Mucosa of stomach (tissue), 1 donor: ENCODE measurements around the gene ACAD11.
"Not testable (repeated sequence)": the region's sequence is repeated elsewhere in the genome, so short reads cannot be mapped to it uniquely, and the experiment has no call there.

ENCODE experiments used
- H3K27me3 ChIP-seq: one replicate; pipeline ENCODE4 v1.7.0; 2013; ENCODE audit warnings: mild to moderate bottlenecking, low read length; ENCODE audit not compliant: control insufficient read depth, insufficient read depth
- H3K36me3 ChIP-seq: one replicate; pipeline ENCODE4 v1.7.0; 2013; ENCODE audit warnings: low read length; ENCODE audit not compliant: control insufficient read depth, insufficient read depth
- H3K4me1 ChIP-seq: one replicate; pipeline ENCODE4 v1.7.0; 2013; ENCODE audit warnings: mild to moderate bottlenecking, low read length; ENCODE audit not compliant: control insufficient read depth, insufficient read depth
- H3K4me3 ChIP-seq: one replicate; pipeline ENCODE4 v1.7.0; 2013; ENCODE audit warnings: low read length
- H3K9ac ChIP-seq: one replicate; pipeline ENCODE4 v1.7.0; 2013; ENCODE audit warnings: mild to moderate bottlenecking, low read length, moderate library complexity
- H3K9me3 ChIP-seq: one replicate; pipeline ENCODE4 v1.7.0; 2013; ENCODE audit warnings: mild to moderate bottlenecking, low read length, moderate library complexity; ENCODE audit not compliant: control insufficient read depth
- donor health status: Pancreatic carcinoma.

Gene ACAD11

GRCh38 chr3:132622761-132623160 is 36.8 kb downstream of the ACAD11 start:
- Histone ChIP-seq H3K27me3 (no peaks in the 10 kb centered on the region), H3K36me3 (no peaks in the 10 kb centered on the region), H3K9me3 (no peaks in the 10 kb centered on the region), H3K9ac (no peak overlapping the region), H3K4me3 (no peak overlapping the region), H3K4me1 (no peaks in the 10 kb centered on the region)

- H3K9me3 ChIP-seq: no peaks in the 10 kb centered on the region
- no peaks in the 10 kb centered on the region for H3K4me1 ChIP-seq
- no peak overlapping the region for H3K4me3 ChIP-seq
- H3K9ac ChIP-seq: no peak overlapping the region
- H3K36me3 ChIP-seq: no peaks in the 10 kb centered on the region
- no peaks in the 10 kb centered on the region for H3K27me3 ChIP-seq
These were observed 37.5 kb downstream of the ACAD11 start for GRCh38 chr3:132622148-132622547.

GRCh38 chr3:132616780-132617179 is 42.8 kb downstream of the ACAD11 start:
- no peaks in the 10 kb centered on the region for H3K4me1 ChIP-seq
- H3K9ac ChIP-seq: no peak overlapping the region
- no peak overlapping the region for H3K4me3 ChIP-seq
- no peaks in the 10 kb centered on the region for H3K36me3 ChIP-seq
- H3K27me3 ChIP-seq: no peaks in the 10 kb centered on the region
- H3K9me3 ChIP-seq: no peaks in the 10 kb centered on the region

- Histone ChIP-seq H3K36me3 (no peaks in the 10 kb centered on the region), H3K4me1 (no peaks in the 10 kb centered on the region), H3K9me3 (no peaks in the 10 kb centered on the region), H3K9ac (no peak overlapping the region), H3K4me3 (no peak overlapping the region), H3K27me3 (no peaks in the 10 kb centered on the region)
These were observed 43.7 kb downstream of the ACAD11 start for GRCh38 chr3:132615881-132616280.

GRCh38 chr3:132615301-132615700 is 44.3 kb downstream of the ACAD11 start:
- not testable (repeated sequence) for H3K27me3 ChIP-seq, H3K4me3 ChIP-seq, H3K9me3 ChIP-seq, H3K9ac ChIP-seq, H3K4me1 ChIP-seq, H3K36me3 ChIP-seq

- H3K9ac ChIP-seq, H3K4me1 ChIP-seq, H3K9me3 ChIP-seq, H3K27me3 ChIP-seq, H3K36me3 ChIP-seq, H3K4me3 ChIP-seq: not testable (repeated sequence)
These were observed 53.0 kb downstream of the ACAD11 start for GRCh38 chr3:132606620-132607019.

- H3K36me3 ChIP-seq: no peaks in the 10 kb centered on the region
These were observed 53.5 kb downstream of the ACAD11 start for GRCh38 chr3:132606085-132606484.

GRCh38 chr3:132605374-132605792 is 54.2 kb downstream of the ACAD11 start:
- H3K9ac ChIP-seq: no peak overlapping the region
- H3K4me1 ChIP-seq: no peaks in the 10 kb centered on the region
- H3K36me3 ChIP-seq: no peaks in the 10 kb centered on the region
- H3K4me3 ChIP-seq: no peak overlapping the region
- no peaks in the 10 kb centered on the region for H3K27me3 ChIP-seq
- H3K9me3 ChIP-seq: no peaks in the 10 kb centered on the region

More at GRCh38 chr3:132606085-132606484, 53.5 kb downstream of the ACAD11 start:
- no peaks in the 10 kb centered on the region for H3K4me1 ChIP-seq
- no peak overlapping the region for H3K4me3 ChIP-seq
- H3K9me3 ChIP-seq: no peaks in the 10 kb centered on the region
- H3K9ac ChIP-seq: no peak overlapping the region
- no peaks in the 10 kb centered on the region for H3K27me3 ChIP-seq

GRCh38 chr3:132600614-132601013 is 59.0 kb downstream of the ACAD11 start:
- H3K36me3 ChIP-seq: not testable (repeated sequence)

GRCh38 chr3:132598181-132598580 is 61.4 kb downstream of the ACAD11 start:
- Histone ChIP-seq H3K9me3 (no peaks in the 10 kb centered on the region), H3K4me3 (no peak overlapping the region), H3K36me3 (no peaks in the 10 kb centered on the region), H3K4me1 (peaks cover 4% of the 10 kb centered on the region), H3K9ac (no peak overlapping the region), H3K27me3 (no peaks in the 10 kb centered on the region)

More at GRCh38 chr3:132600614-132601013, 59.0 kb downstream of the ACAD11 start:
- H3K4me3 ChIP-seq, H3K27me3 ChIP-seq, H3K4me1 ChIP-seq, H3K9me3 ChIP-seq, H3K9ac ChIP-seq: not testable (repeated sequence)

GRCh38 chr3:132597660-132598059 is 61.9 kb downstream of the ACAD11 start:
- H3K9ac ChIP-seq: peak overlapping the region; percentile 73
- peak overlapping the region; percentile 28 for H3K4me3 ChIP-seq
- H3K27me3 ChIP-seq: no peaks in the 10 kb centered on the region
- no peaks in the 10 kb centered on the region for H3K9me3 ChIP-seq
- H3K36me3 ChIP-seq: no peaks in the 10 kb centered on the region
- peaks cover 4% of the 10 kb centered on the region for H3K4me1 ChIP-seq

GRCh38 chr3:132596816-132597433 is 62.7 kb downstream of the ACAD11 start, which contains the start of gene ACKR4:
Gene ACKR4 (plus strand): TSS chr3:132597270. CDS start chr3:132600398, 3,128 bp downstream.
- peak within 1 kb of the TSS; percentile 73 for H3K9ac ChIP-seq
- no peaks in the 10 kb centered on the region for H3K9me3 ChIP-seq
- peak within 1 kb of the TSS; percentile 28 for H3K4me3 ChIP-seq
- H3K36me3 ChIP-seq: no peaks in the 10 kb centered on the region
- no peaks in the 10 kb centered on the region for H3K27me3 ChIP-seq
- peaks cover 4% of the 10 kb centered on the region for H3K4me1 ChIP-seq

- peaks cover 4% of the 10 kb centered on the region for H3K4me1 ChIP-seq
- H3K4me3 ChIP-seq: no peak overlapping the region
- H3K9me3 ChIP-seq: no peaks in the 10 kb centered on the region
- no peaks in the 10 kb centered on the region for H3K27me3 ChIP-seq
- H3K9ac ChIP-seq: no peak overlapping the region
- H3K36me3 ChIP-seq: no peaks in the 10 kb centered on the region
These were observed 63.3 kb downstream of the ACAD11 start for GRCh38 chr3:132596326-132596725.
